Measurements from ENCODE around the gene AHCYL1. TPM values are rescaled to one million over a fixed set of nuclear protein-coding genes. Genes with fewer than 3 reads are reported as not detected.

AHCYL1 gene
- total RNA-seq, 1 donor from 2014 or later: 59.6 TPM

DNA sequence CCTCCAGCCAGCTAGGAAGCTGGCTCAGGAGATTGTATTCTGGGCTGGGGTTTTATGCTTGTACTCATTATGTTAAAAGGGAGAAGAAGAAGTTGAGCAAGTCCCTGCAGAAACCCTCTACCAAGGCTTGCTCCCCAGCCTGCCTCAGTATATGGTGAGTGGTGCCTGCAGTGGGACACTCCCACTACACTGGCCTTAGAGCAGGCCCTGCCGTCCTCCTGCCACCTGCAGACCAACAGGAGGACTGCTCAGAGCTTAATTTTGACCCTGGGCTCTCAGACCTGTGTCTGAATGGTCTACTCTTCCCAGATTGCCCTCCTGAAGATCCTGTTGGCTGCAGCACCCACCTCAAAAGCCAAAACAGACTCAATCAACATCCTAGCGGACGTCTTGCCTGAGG lies 62.9 kb downstream of the AHCYL1 start:
- TF ChIP-seq, protein P1, sequence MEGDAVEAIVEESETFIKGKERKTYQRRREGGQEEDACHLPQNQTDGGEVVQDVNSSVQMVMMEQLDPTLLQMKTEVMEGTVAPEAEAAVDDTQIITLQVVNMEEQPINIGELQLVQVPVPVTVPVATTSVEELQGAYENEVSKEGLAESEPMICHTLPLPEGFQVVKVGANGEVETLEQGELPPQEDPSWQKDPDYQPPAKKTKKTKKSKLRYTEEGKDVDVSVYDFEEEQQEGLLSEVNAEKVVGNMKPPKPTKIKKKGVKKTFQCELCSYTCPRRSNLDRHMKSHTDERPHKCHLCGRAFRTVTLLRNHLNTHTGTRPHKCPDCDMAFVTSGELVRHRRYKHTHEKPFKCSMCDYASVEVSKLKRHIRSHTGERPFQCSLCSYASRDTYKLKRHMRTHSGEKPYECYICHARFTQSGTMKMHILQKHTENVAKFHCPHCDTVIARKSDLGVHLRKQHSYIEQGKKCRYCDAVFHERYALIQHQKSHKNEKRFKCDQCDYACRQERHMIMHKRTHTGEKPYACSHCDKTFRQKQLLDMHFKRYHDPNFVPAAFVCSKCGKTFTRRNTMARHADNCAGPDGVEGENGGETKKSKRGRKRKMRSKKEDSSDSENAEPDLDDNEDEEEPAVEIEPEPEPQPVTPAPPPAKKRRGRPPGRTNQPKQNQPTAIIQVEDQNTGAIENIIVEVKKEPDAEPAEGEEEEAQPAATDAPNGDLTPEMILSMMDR (IDR thresholded peaks at IDR 0.05): peak; percentile 10
- Mint-ChIP-seq H3K9me3 (ENCODE audit: low read depth) (no peaks in the 10 kb centered on the region), H3K4me3 (ENCODE audit: unreplicated experiment) (no peak overlapping the region), H3K36me3 (ENCODE audit: low read depth) (peaks cover 45% of the 10 kb centered on the region), H3K27me3 (ENCODE audit: low read depth) (no peaks in the 10 kb centered on the region), H3K4me1 (ENCODE audit: low read depth) (peaks cover 7% of the 10 kb centered on the region), H3K27ac (ENCODE audit: unreplicated experiment) (no peak overlapping the region)
- DNase-seq (ENCODE audit: low spot score): no peak

DNA sequence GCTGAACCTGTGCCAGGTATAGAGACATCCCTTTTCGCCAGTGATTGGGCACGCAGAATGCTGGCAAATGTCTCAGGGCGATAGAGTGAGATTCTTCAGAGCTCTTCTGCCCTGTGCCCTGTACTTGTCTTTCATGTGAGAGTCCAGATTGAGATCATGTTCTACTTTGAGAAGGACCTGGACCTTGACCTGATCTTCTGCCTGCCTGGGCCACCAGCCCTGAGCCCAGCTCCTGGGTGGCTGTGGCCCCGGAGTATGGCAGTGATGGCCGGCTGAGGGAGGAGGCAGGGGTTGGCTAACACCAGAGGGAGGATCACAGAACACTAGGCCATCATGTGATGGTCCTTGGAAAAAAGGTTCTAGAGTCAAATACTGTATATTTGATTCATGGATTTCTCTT lies 63.7 kb downstream of the AHCYL1 start:
- Mint-ChIP-seq H3K27ac (ENCODE audit: unreplicated experiment) (no peak overlapping the region), H3K4me3 (ENCODE audit: unreplicated experiment) (no peak overlapping the region), H3K4me1 (ENCODE audit: low read depth) (peaks cover 7% of the 10 kb centered on the region), H3K36me3 (ENCODE audit: low read depth) (peaks cover 44% of the 10 kb centered on the region), H3K9me3 (ENCODE audit: low read depth) (no peaks in the 10 kb centered on the region), H3K27me3 (ENCODE audit: low read depth) (no peaks in the 10 kb centered on the region)
- DNase-seq (ENCODE audit: low spot score): no peak
- TF ChIP-seq, protein P1 (IDR thresholded peaks at IDR 0.05): no peak

DNA sequence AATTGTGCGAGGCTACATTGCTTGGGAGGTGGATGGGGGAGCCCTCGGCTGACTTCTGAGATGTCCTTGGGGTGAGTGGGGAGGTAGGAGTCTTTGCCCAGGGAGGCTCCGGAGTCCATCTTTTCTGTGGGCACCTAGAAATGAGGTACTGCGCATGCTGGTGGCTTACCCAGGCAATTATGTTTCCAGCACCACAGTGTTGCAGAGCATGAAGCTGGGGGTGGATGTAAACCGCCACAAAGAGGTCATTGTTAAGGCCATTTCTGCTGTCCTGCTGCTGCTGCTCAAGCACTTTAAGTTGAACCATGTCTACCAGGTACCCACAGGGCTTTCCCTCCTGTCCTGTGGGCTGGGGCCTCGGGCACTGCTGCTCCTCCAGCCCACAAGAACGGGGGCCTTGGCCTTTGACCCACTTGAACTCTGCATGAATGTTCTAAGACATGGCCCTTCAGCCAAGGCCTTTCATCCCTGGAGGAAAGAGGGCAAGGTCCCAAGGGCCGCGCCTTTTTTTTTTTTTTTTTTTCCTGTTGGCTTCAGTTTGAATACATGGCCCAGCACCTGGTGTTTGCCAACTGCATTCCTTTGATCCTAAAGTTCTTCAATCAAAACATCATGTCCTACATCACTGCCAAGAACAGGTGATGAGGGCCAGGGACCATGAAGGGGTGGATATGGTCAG lies 64.5 kb downstream of the AHCYL1 start:
- TF ChIP-seq, protein P1 (IDR thresholded peaks at IDR 0.05): no peak
- Mint-ChIP-seq H3K4me3 (ENCODE audit: unreplicated experiment) (no peak overlapping the region), H3K27me3 (ENCODE audit: low read depth) (no peaks in the 10 kb centered on the region), H3K4me1 (ENCODE audit: low read depth) (peaks cover 10% of the 10 kb centered on the region), H3K9me3 (ENCODE audit: low read depth) (no peaks in the 10 kb centered on the region), H3K36me3 (ENCODE audit: low read depth) (peaks cover 41% of the 10 kb centered on the region), H3K27ac (ENCODE audit: unreplicated experiment) (no peak overlapping the region)
- DNase-seq (ENCODE audit: low spot score): no peak

DNA sequence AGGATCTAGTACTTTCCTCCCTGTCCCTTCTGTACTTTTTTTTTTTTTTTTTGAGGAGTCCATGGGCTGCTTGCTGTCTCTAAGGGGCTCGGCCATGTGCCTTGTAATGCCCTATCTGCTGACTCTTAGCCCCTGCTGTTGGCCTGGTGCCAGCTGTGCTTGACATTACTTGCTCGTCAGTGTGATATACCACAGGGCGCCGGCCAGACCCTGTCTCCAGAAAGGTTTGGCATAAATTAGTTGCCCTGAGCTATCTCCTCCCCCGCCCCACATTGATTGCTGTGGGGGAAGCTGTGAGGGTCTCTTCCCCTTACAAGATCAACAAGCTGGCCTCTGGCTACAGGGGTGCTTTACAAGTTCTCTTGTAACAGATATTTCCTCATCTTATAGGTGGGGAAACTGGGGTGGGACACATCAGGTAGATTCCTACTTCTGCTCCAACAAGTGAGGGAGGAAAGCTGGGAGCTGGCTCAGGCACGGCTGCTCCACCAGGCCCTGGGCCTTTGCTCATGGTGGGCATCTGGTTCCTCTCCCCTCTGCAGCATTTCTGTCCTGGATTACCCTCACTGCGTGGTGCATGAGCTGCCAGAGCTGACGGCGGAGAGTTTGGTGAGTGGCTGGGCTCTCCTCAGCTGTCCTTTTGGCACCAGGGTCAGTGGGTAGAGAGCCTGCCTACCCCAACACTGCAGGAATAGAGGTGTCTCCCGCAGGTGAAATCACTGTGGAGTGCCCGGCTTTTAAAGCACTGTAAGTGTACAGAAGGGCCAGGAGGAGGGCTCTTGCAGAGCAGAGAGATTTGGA lies 65.4 kb downstream of the AHCYL1 start:
- Mint-ChIP-seq H3K4me1 (ENCODE audit: low read depth) (peaks cover 20% of the 10 kb centered on the region), H3K9me3 (ENCODE audit: low read depth) (no peaks in the 10 kb centered on the region), H3K4me3 (ENCODE audit: unreplicated experiment) (no peak overlapping the region), H3K27ac (ENCODE audit: unreplicated experiment) (peak overlapping the region; percentile 54), H3K27me3 (ENCODE audit: low read depth) (no peaks in the 10 kb centered on the region), H3K36me3 (ENCODE audit: low read depth) (peaks cover 38% of the 10 kb centered on the region)
- TF ChIP-seq, protein P1 (IDR thresholded peaks at IDR 0.05): no peak
- no peak for DNase-seq (ENCODE audit: low spot score)

DNA sequence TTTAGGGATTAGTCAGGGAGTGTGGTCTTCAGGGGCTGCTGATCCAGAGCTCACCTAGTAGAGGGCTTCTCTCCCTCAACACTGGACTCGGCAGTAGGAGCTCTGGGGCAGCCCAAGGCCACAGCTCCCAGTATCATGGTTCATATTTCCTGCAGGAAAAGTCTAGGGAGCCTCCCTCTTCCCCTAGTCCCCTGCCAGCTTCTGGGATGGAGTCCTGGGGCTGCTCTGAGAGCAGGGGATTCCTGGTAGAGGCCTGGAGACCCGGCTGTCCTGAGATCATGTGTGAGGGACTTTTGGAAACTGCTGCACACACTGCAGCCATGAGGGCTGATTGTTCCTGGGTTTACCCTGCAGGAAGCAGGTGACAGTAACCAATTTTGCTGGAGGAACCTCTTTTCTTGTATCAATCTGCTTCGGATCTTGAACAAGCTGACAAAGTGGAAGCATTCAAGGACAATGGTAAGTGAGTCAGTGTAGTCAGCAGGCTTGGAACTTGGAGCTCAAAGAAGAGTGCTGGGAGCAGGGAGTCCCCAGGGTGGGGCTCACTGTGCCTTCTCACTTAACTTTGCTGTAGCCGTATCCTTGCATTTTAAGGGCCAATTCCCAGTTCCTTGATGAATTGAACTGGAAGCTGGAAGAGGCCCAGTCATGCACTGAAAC lies 66.2 kb downstream of the AHCYL1 start:
- peaks cover 38% of the 10 kb centered on the region for H3K36me3 Mint-ChIP-seq (ENCODE audit: low read depth)
- H3K9me3 Mint-ChIP-seq (ENCODE audit: low read depth): no peaks in the 10 kb centered on the region
- H3K27ac Mint-ChIP-seq (ENCODE audit: unreplicated experiment): no peak overlapping the region
- no peaks in the 10 kb centered on the region for H3K27me3 Mint-ChIP-seq (ENCODE audit: low read depth)
- H3K4me1 Mint-ChIP-seq (ENCODE audit: low read depth): peaks cover 27% of the 10 kb centered on the region
- no peak for DNase-seq (ENCODE audit: low spot score)
- H3K4me3 Mint-ChIP-seq (ENCODE audit: unreplicated experiment): no peak overlapping the region
- TF ChIP-seq, protein P1 (IDR thresholded peaks at IDR 0.05): no peak

Measured in chondrocyte (in vitro differentiated cells).